ENCODE measurements around the gene GPR119.
"Not testable (repeated sequence)": the region's sequence is repeated elsewhere in the genome, so short reads cannot be mapped to it uniquely, and the experiment has no call there.

The GPR119 gene

GRCh38 chrX:130340271-130340670 lies 45.2 kb downstream of the GPR119 start:
- Histone ChIP-seq H4K8ac (ENCODE audit: low read depth, low read length) (no peak overlapping the region), H2BK120ac (ENCODE audit: insufficient read depth, low read length, poor library complexity) (no peak overlapping the region), H3K27ac (ENCODE audit: low read depth, low read length) (no peak overlapping the region), H3K18ac (ENCODE audit: low read length) (no peak overlapping the region), H3K4me1 (ENCODE audit: control insufficient read depth in 1 of 2, insufficient read depth in 2 of 2, low read length in 2 of 2) (no peaks in the 10 kb centered on the region), H4K12ac (ENCODE audit: low read depth, low read length) (no peak overlapping the region), H3K79me1 (ENCODE audit: low read length) (peaks cover 5% of the 10 kb centered on the region), H3K4me3 (ENCODE audit: low read depth, low read length) (peak overlapping the region; percentile 85), H3K9me3 (ENCODE audit: insufficient read depth, low read depth, low read length) (no peaks in the 10 kb centered on the region), H2AFZ (ENCODE audit: insufficient read depth, low read length, poor library complexity) (peak overlapping the region; percentile 39), H2BK12ac (ENCODE audit: low read length) (no peak overlapping the region), H3K9ac (ENCODE audit: low read length) (peak overlapping the region; percentile 59), H3K4ac (ENCODE audit: low read depth, low read length) (no peak overlapping the region), H2BK5ac (ENCODE audit: low read depth, low read length, poor library complexity) (no peak overlapping the region), H3K27me3 (ENCODE audit: insufficient read depth, low read length) (no peaks in the 10 kb centered on the region), H3K14ac (ENCODE audit: low read length) (no peak overlapping the region), H3K23ac (ENCODE audit: low read length) (no peak overlapping the region), H2AK5ac (ENCODE audit: low read length) (no peak overlapping the region), H4K91ac (ENCODE audit: low read depth, low read length) (no peak overlapping the region), H3K36me3 (ENCODE audit: control insufficient read depth in 1 of 2, insufficient read depth in 2 of 2, low read length in 2 of 2) (no peaks in the 10 kb centered on the region), H3K79me2 (ENCODE audit: control insufficient read depth, insufficient read depth, low read length, poor library complexity) (peaks cover 3% of the 10 kb centered on the region), H3K4me2 (ENCODE audit: low read length) (peak overlapping the region; percentile 75)
- DNase-seq, result no peak
- WGBS (ENCODE audit: extremely low coverage, insufficient coverage, insufficient read length), result no CpG with 5 or more reads among the region's 9 CpGs

- Histone ChIP-seq H3K27ac (ENCODE audit: low read depth, low read length) (no peak within 1 kb of the TSS), H4K12ac (ENCODE audit: low read depth, low read length) (peak within 1 kb of the TSS; percentile 87), H3K79me1 (ENCODE audit: low read length) (peaks cover 5% of the 10 kb centered on the region), H2AK5ac (ENCODE audit: low read length) (no peak within 1 kb of the TSS), H2BK120ac (ENCODE audit: insufficient read depth, low read length, poor library complexity) (peak within 1 kb of the TSS; percentile 11), H3K27me3 (ENCODE audit: insufficient read depth, low read length) (no peaks in the 10 kb centered on the region), H4K8ac (ENCODE audit: low read depth, low read length) (peak within 1 kb of the TSS; percentile 96), H2BK5ac (ENCODE audit: low read depth, low read length, poor library complexity) (no peak within 1 kb of the TSS), H3K9me3 (ENCODE audit: insufficient read depth, low read depth, low read length) (no peaks in the 10 kb centered on the region), H3K14ac (ENCODE audit: low read length) (peak within 1 kb of the TSS; percentile 84), H3K9ac (ENCODE audit: low read length) (peak within 1 kb of the TSS; percentile 87), H2BK12ac (ENCODE audit: low read length) (no peak within 1 kb of the TSS), H2AFZ (ENCODE audit: insufficient read depth, low read length, poor library complexity) (peak within 1 kb of the TSS; percentile 92), H3K4me1 (ENCODE audit: control insufficient read depth in 1 of 2, insufficient read depth in 2 of 2, low read length in 2 of 2) (no peaks in the 10 kb centered on the region), H3K4ac (ENCODE audit: low read depth, low read length) (peak within 1 kb of the TSS; percentile 21), H3K4me2 (ENCODE audit: low read length) (peak within 1 kb of the TSS; percentile 75), H3K79me2 (ENCODE audit: control insufficient read depth, insufficient read depth, low read length, poor library complexity) (peaks cover 3% of the 10 kb centered on the region), H3K4me3 (ENCODE audit: low read depth, low read length) (peak within 1 kb of the TSS; percentile 85), H3K23ac (ENCODE audit: low read length) (no peak within 1 kb of the TSS), H3K18ac (ENCODE audit: low read length) (peak within 1 kb of the TSS; percentile 78), H3K36me3 (ENCODE audit: control insufficient read depth in 1 of 2, insufficient read depth in 2 of 2, low read length in 2 of 2) (no peaks in the 10 kb centered on the region), H4K91ac (ENCODE audit: low read depth, low read length) (peak within 1 kb of the TSS; percentile 73)
- WGBS (ENCODE audit: extremely low coverage, insufficient coverage, insufficient read length), result no CpG with 5 or more reads among the region's 55 CpGs
- DNase-seq, result peak; percentile 17 to 73
These were observed 45.9 kb downstream of the GPR119 start, which contains the start of gene SLC25A14 for GRCh38 chrX:130339408-130340222. SLC25A14 (plus strand) TSS chrX:130339919; CDS start chrX:130340279, 360 bp downstream.

GRCh38 chrX:130338869-130339268 lies 46.6 kb downstream of the GPR119 start:
- not testable (repeated sequence) for H3K27me3 ChIP-seq (ENCODE audit: insufficient read depth, low read length); H3K4me1 ChIP-seq (ENCODE audit: control insufficient read depth in 1 of 2, insufficient read depth in 2 of 2, low read length in 2 of 2); H2BK5ac ChIP-seq (ENCODE audit: low read depth, low read length, poor library complexity); H2BK120ac ChIP-seq (ENCODE audit: insufficient read depth, low read length, poor library complexity); H3K23ac ChIP-seq (ENCODE audit: low read length); H3K4me3 ChIP-seq (ENCODE audit: low read depth, low read length); H2AFZ ChIP-seq (ENCODE audit: insufficient read depth, low read length, poor library complexity); H3K4me2 ChIP-seq (ENCODE audit: low read length); H3K36me3 ChIP-seq (ENCODE audit: control insufficient read depth in 1 of 2, insufficient read depth in 2 of 2, low read length in 2 of 2); H3K14ac ChIP-seq (ENCODE audit: low read length); H3K27ac ChIP-seq (ENCODE audit: low read depth, low read length); DNase-seq; H3K18ac ChIP-seq (ENCODE audit: low read length); H2BK12ac ChIP-seq (ENCODE audit: low read length); H2AK5ac ChIP-seq (ENCODE audit: low read length); H3K79me1 ChIP-seq (ENCODE audit: low read length); H4K91ac ChIP-seq (ENCODE audit: low read depth, low read length); H3K79me2 ChIP-seq (ENCODE audit: control insufficient read depth, insufficient read depth, low read length, poor library complexity); H3K9ac ChIP-seq (ENCODE audit: low read length); H3K9me3 ChIP-seq (ENCODE audit: insufficient read depth, low read depth, low read length); H3K4ac ChIP-seq (ENCODE audit: low read depth, low read length)
- Histone ChIP-seq H4K8ac (ENCODE audit: low read depth, low read length) (peak overlapping the region; percentile 96), H4K12ac (ENCODE audit: low read depth, low read length) (peak overlapping the region; percentile 87)
- no CpG with 5 or more reads among the region's 8 CpGs for WGBS (ENCODE audit: extremely low coverage, insufficient coverage, insufficient read length)

- Histone ChIP-seq H4K8ac (ENCODE audit: low read depth, low read length) (no peak overlapping the region), H3K18ac (ENCODE audit: low read length) (no peak overlapping the region), H3K4me2 (ENCODE audit: low read length) (no peak overlapping the region), H2BK5ac (ENCODE audit: low read depth, low read length, poor library complexity) (no peak overlapping the region), H2AFZ (ENCODE audit: insufficient read depth, low read length, poor library complexity) (no peak overlapping the region), H3K23ac (ENCODE audit: low read length) (no peak overlapping the region), H3K79me2 (ENCODE audit: control insufficient read depth, insufficient read depth, low read length, poor library complexity) (peaks cover 3% of the 10 kb centered on the region), H4K91ac (ENCODE audit: low read depth, low read length) (no peak overlapping the region), H3K14ac (ENCODE audit: low read length) (no peak overlapping the region), H3K27me3 (ENCODE audit: insufficient read depth, low read length) (no peaks in the 10 kb centered on the region), H3K4me1 (ENCODE audit: control insufficient read depth in 1 of 2, insufficient read depth in 2 of 2, low read length in 2 of 2) (no peaks in the 10 kb centered on the region), H2BK12ac (ENCODE audit: low read length) (no peak overlapping the region), H2BK120ac (ENCODE audit: insufficient read depth, low read length, poor library complexity) (no peak overlapping the region), H3K36me3 (ENCODE audit: control insufficient read depth in 1 of 2, insufficient read depth in 2 of 2, low read length in 2 of 2) (no peaks in the 10 kb centered on the region), H3K9ac (ENCODE audit: low read length) (no peak overlapping the region), H3K79me1 (ENCODE audit: low read length) (peaks cover 5% of the 10 kb centered on the region), H2AK5ac (ENCODE audit: low read length) (no peak overlapping the region), H4K12ac (ENCODE audit: low read depth, low read length) (no peak overlapping the region), H3K27ac (ENCODE audit: low read depth, low read length) (no peak overlapping the region), H3K4me3 (ENCODE audit: low read depth, low read length) (no peak overlapping the region), H3K4ac (ENCODE audit: low read depth, low read length) (no peak overlapping the region), H3K9me3 (ENCODE audit: insufficient read depth, low read depth, low read length) (no peaks in the 10 kb centered on the region)
- DNase-seq, result no peak
- no CpG with 5 or more reads among the region's 4 CpGs for WGBS (ENCODE audit: extremely low coverage, insufficient coverage, insufficient read length)
These were observed 48.9 kb downstream of the GPR119 start for GRCh38 chrX:130336531-130336930.

Measured in trophoblast cell (in vitro differentiated cells and primary cell).